Subcutaneous abdominal adipose tissue (tissue), 5 donors: ENCODE results near the gene SCARF2.
"Not testable (repeated sequence)": the region's sequence is repeated elsewhere in the genome, so short reads cannot be mapped to it uniquely, and the experiment has no call there.

Experiments
- H3K27ac ChIP-seq: one replicate; pipeline ENCODE4 v1.7.0; 2013; ENCODE audit warnings: low read depth, mild to moderate bottlenecking, inconsistent platforms, low read length, moderate library complexity
- H3K27me3 ChIP-seq, 5 donors: one replicate each; pipeline ENCODE4 v1.7.0; 2013; ENCODE audit warnings: low read length in 5 of 5, inconsistent platforms in 1 of 5; ENCODE audit not compliant: control insufficient read depth in 5 of 5, insufficient read depth in 4 of 5
- H3K36me3 ChIP-seq, 5 donors: one replicate each; pipeline ENCODE4 v1.7.0; 2013; ENCODE audit warnings: low read length in 5 of 5; ENCODE audit not compliant: control insufficient read depth in 5 of 5, insufficient read depth in 5 of 5
- H3K4me1 ChIP-seq, 5 donors: one replicate each; pipeline ENCODE4 v1.7.0; 2013; ENCODE audit warnings: low read length in 5 of 5, mild to moderate bottlenecking in 3 of 5, moderate library complexity in 1 of 5; ENCODE audit not compliant: control insufficient read depth in 5 of 5, insufficient read depth in 5 of 5
- H3K4me3 ChIP-seq, 5 donors: one replicate each; pipeline ENCODE4 v1.7.0; 2013; ENCODE audit warnings: low read length in 5 of 5, low read depth in 1 of 5
- H3K9ac ChIP-seq, 5 donors: one replicate each; pipeline ENCODE4 v1.7.0; 2013; ENCODE audit warnings: low read length in 5 of 5, mild to moderate bottlenecking in 4 of 5, moderate library complexity in 3 of 5
- H3K9me3 ChIP-seq, 5 donors: one replicate each; pipeline ENCODE4 v1.7.0; 2013; ENCODE audit warnings: low read length in 5 of 5; ENCODE audit not compliant: control insufficient read depth in 5 of 5
- donor health status: healthy.
- donor health status: healthy.
- donor health status: healthy.
- donor health status: healthy.
- donor health status: healthy.

The SCARF2 gene

GRCh38 chr22:20388200-20388599, 49.4 kb downstream of the SCARF2 start:
- Histone ChIP-seq H3K9ac (no peak overlapping the region), H3K4me3 (no peak overlapping the region), H3K9me3 (no peaks in the 10 kb centered on the region)

GRCh38 chr22:20386972-20387371, 50.7 kb downstream of the SCARF2 start:
- H3K36me3 ChIP-seq, result no peaks in the 10 kb centered on the region
- H3K27ac ChIP-seq, result no peak overlapping the region
- H3K4me3 ChIP-seq, result no peak overlapping the region
- no peaks in the 10 kb centered on the region for H3K9me3 ChIP-seq
- H3K27me3 ChIP-seq, result peaks cover 0 to 13% (median 3%) of the 10 kb centered on the region in 5 donors
- H3K9ac ChIP-seq, result no peak overlapping the region
- no peaks in the 10 kb centered on the region for H3K4me1 ChIP-seq

More at GRCh38 chr22:20388200-20388599, 49.4 kb downstream of the SCARF2 start:
- no peaks in the 10 kb centered on the region for H3K36me3 ChIP-seq
- peaks cover under 1 to 1% (median under 1%) of the 10 kb centered on the region in 5 donors for H3K4me1 ChIP-seq
- H3K27ac ChIP-seq, result no peak overlapping the region
- peaks cover 0 to 13% (median 3%) of the 10 kb centered on the region in 5 donors for H3K27me3 ChIP-seq

GRCh38 chr22:20386336-20386735, 51.3 kb downstream of the SCARF2 start:
- Histone ChIP-seq H3K4me3 (no peak overlapping the region), H3K27me3 (peaks cover 0 to 13% (median 3%) of the 10 kb centered on the region in 5 donors), H3K9me3 (no peaks in the 10 kb centered on the region), H3K9ac (no peak overlapping the region), H3K4me1 (no peaks in the 10 kb centered on the region), H3K36me3 (no peaks in the 10 kb centered on the region), H3K27ac (no peak overlapping the region)

GRCh38 chr22:20384865-20385264, 52.8 kb downstream of the SCARF2 start:
- peaks cover 0 to 13% (median 3%) of the 10 kb centered on the region in 5 donors for H3K27me3 ChIP-seq
- no peak overlapping the region for H3K9ac ChIP-seq
- no peaks in the 10 kb centered on the region for H3K36me3 ChIP-seq
- H3K9me3 ChIP-seq, result no peaks in the 10 kb centered on the region
- no peak overlapping the region for H3K4me3 ChIP-seq
- no peaks in the 10 kb centered on the region for H3K4me1 ChIP-seq
- no peak overlapping the region for H3K27ac ChIP-seq

- Histone ChIP-seq H3K27ac (no peak overlapping the region), H3K4me3 (no peak overlapping the region), H3K9me3 (no peaks in the 10 kb centered on the region), H3K4me1 (no peaks in the 10 kb centered on the region), H3K27me3 (peaks cover 0 to 13% (median 3%) of the 10 kb centered on the region in 5 donors), H3K36me3 (no peaks in the 10 kb centered on the region), H3K9ac (no peak overlapping the region)
These were observed 53.5 kb downstream of the SCARF2 start for GRCh38 chr22:20384171-20384570.

GRCh38 chr22:20383538-20383937, 54.1 kb downstream of the SCARF2 start:
- H3K27ac ChIP-seq, result no peak overlapping the region
- no peaks in the 10 kb centered on the region for H3K36me3 ChIP-seq
- no peaks in the 10 kb centered on the region for H3K4me1 ChIP-seq
- no peak overlapping the region for H3K4me3 ChIP-seq
- H3K27me3 ChIP-seq, result peaks cover 0 to 13% (median 3%) of the 10 kb centered on the region in 5 donors
- no peak overlapping the region for H3K9ac ChIP-seq
- H3K9me3 ChIP-seq, result no peaks in the 10 kb centered on the region

DNA sequence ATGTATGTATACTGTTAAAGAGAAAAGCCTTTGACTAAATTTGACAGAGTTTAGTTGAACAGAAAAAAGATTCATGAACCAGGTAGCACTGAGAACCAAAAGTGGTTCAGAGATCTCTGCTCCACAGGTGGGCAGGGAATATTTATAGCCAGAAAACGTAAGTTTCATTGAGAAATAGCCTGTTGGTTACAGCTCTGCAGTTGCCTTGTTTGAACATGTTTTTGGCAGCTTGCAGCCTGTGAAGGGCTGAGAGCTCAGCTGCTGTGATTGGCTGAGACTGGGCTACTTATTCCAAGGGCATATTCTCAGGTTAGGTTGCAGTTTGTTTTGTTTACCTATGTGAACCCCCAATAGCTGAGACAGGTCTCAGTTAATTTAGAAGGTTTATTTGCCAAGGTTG, 57.1 kb downstream of the SCARF2 start:
- Histone ChIP-seq H3K36me3 (no peaks in the 10 kb centered on the region), H3K27ac (no peak overlapping the region), H3K9ac (no peak overlapping the region), H3K4me1 (no peaks in the 10 kb centered on the region), H3K27me3 (peaks cover 0 to 13% (median 3%) of the 10 kb centered on the region in 5 donors), H3K4me3 (no peak overlapping the region), H3K9me3 (no peaks in the 10 kb centered on the region)

- not testable (repeated sequence) for H3K27me3 ChIP-seq, H3K9ac ChIP-seq, H3K27ac ChIP-seq, H3K9me3 ChIP-seq, H3K36me3 ChIP-seq, H3K4me3 ChIP-seq, H3K4me1 ChIP-seq
These were observed 58.9 kb downstream of the SCARF2 start for GRCh38 chr22:20378684-20379083.

GRCh38 chr22:20378110-20378509, 59.5 kb downstream of the SCARF2 start:
- Histone ChIP-seq H3K4me1 (no peaks in the 10 kb centered on the region), H3K36me3 (no peaks in the 10 kb centered on the region), H3K9ac (no peak overlapping the region), H3K27me3 (no peaks in the 10 kb centered on the region), H3K4me3 (no peak overlapping the region), H3K9me3 (no peaks in the 10 kb centered on the region), H3K27ac (no peak overlapping the region)

GRCh38 chr22:20376983-20377382, 60.6 kb downstream of the SCARF2 start:
- H3K36me3 ChIP-seq, H3K9me3 ChIP-seq, H3K27me3 ChIP-seq, H3K27ac ChIP-seq, H3K4me3 ChIP-seq, H3K4me1 ChIP-seq, H3K9ac ChIP-seq: not testable (repeated sequence)

GRCh38 chr22:20376281-20376680, 61.3 kb downstream of the SCARF2 start:
- not testable (repeated sequence) for H3K27ac ChIP-seq, H3K27me3 ChIP-seq, H3K4me3 ChIP-seq, H3K9me3 ChIP-seq, H3K36me3 ChIP-seq, H3K4me1 ChIP-seq, H3K9ac ChIP-seq
